ENCODE results near the gene DGKI. TPM values are rescaled to one million over a fixed set of nuclear protein-coding genes. Genes with fewer than 3 reads are reported as not detected.

The DGKI gene
- total RNA-seq, 1 donor from 2014 or later: 3.1 TPM

DNA sequence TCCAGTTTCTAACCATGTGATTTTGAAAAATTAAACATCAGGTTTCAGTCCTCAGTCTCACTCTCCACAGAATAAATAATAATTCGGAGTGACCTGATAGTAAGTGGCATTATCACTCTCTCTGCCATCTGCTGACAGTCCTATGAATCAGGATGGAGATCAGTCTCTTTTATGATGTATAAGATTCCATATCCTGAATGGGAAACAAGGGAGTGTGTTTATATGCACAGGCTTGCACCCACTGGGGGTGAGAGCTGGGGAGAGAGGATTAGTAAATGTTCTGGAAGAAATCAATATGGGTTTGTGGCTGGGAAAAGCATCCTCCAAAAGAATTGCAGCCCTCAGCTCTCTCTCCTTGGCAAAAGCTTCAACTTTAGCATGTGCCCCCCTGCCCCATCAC lies 45.3 kb downstream of the DGKI start:
- TF ChIP-seq, protein P1, sequence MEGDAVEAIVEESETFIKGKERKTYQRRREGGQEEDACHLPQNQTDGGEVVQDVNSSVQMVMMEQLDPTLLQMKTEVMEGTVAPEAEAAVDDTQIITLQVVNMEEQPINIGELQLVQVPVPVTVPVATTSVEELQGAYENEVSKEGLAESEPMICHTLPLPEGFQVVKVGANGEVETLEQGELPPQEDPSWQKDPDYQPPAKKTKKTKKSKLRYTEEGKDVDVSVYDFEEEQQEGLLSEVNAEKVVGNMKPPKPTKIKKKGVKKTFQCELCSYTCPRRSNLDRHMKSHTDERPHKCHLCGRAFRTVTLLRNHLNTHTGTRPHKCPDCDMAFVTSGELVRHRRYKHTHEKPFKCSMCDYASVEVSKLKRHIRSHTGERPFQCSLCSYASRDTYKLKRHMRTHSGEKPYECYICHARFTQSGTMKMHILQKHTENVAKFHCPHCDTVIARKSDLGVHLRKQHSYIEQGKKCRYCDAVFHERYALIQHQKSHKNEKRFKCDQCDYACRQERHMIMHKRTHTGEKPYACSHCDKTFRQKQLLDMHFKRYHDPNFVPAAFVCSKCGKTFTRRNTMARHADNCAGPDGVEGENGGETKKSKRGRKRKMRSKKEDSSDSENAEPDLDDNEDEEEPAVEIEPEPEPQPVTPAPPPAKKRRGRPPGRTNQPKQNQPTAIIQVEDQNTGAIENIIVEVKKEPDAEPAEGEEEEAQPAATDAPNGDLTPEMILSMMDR (IDR thresholded peaks at IDR 0.05): no peak
- H3K27ac Mint-ChIP-seq (ENCODE audit: unreplicated experiment): no peak overlapping the region
- DNase-seq (ENCODE audit: extremely low spot score, unreplicated experiment): no peak
- peaks cover 3% of the 10 kb centered on the region for H3K36me3 Mint-ChIP-seq (ENCODE audit: unreplicated experiment)
- H3K4me3 Mint-ChIP-seq (ENCODE audit: unreplicated experiment): no peak overlapping the region
- H3K9me3 Mint-ChIP-seq (ENCODE audit: unreplicated experiment): peaks cover 4% of the 10 kb centered on the region
- H3K27me3 Mint-ChIP-seq (ENCODE audit: unreplicated experiment): no peaks in the 10 kb centered on the region
- peaks cover 13% of the 10 kb centered on the region for H3K4me1 Mint-ChIP-seq (ENCODE audit: unreplicated experiment)

DNA sequence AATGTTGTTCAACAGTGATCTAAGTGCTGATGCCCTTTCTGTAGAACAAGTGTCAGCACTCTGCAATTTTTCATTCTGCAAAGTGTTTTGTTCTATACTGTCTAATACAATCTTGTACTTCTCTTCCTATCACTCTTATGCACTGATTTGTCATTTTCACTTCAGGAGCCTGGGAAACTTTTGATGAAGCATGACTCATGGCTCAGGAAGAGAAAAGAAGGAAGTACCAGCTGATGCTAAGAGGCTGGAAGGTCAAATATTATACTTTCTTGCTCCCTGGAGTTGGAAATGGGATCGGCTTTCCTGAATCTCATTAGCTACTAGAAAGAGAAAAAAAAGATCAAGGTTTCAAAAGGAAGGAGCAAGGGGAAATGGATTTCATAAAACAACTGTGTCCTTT lies 45.8 kb downstream of the DGKI start:
- peaks cover 4% of the 10 kb centered on the region for H3K36me3 Mint-ChIP-seq (ENCODE audit: unreplicated experiment)
- peaks cover 13% of the 10 kb centered on the region for H3K4me1 Mint-ChIP-seq (ENCODE audit: unreplicated experiment)
- H3K9me3 Mint-ChIP-seq (ENCODE audit: unreplicated experiment): peaks cover 6% of the 10 kb centered on the region
- TF ChIP-seq, protein P1 (IDR thresholded peaks at IDR 0.05): no peak
- DNase-seq (ENCODE audit: extremely low spot score, unreplicated experiment): no peak
- H3K27ac Mint-ChIP-seq (ENCODE audit: unreplicated experiment): no peak overlapping the region
- no peak overlapping the region for H3K4me3 Mint-ChIP-seq (ENCODE audit: unreplicated experiment)
- H3K27me3 Mint-ChIP-seq (ENCODE audit: unreplicated experiment): no peaks in the 10 kb centered on the region

DNA sequence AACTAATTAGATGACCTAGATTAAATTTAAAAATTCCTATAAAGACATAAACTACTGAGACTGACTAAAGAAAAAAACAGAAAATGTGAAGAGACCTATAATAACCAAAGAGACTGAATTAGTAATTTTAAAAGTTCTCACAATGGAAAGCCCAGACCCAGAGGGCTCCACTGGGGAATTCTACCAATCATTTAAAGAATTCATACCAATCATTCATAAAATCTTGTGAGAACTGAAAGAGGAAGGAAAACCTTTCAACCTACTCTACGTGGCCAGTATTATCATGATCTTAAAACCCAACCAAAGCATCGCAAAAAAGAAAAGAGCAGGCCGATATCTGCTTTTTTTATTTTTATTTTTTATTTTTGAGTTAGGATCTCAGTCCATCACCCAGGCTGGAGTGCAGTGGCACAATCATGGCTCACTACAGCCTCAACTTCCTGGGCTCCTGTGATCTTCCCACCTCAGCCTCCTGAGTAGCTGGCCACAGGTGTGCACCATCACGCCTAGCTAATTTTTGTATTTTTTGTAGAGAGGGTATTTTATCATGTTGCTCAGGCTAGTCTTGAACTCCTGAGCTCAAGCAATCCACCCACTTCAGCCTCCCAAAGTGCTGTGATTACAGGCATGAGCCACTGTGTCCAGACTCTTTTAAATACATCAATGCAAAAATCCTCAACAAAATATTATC lies 48.6 kb downstream of the DGKI start:
- Mint-ChIP-seq H3K36me3 (ENCODE audit: unreplicated experiment) (peaks cover 4% of the 10 kb centered on the region), H3K4me3 (ENCODE audit: unreplicated experiment) (no peak overlapping the region), H3K4me1 (ENCODE audit: unreplicated experiment) (peaks cover 13% of the 10 kb centered on the region), H3K9me3 (ENCODE audit: unreplicated experiment) (peaks cover 13% of the 10 kb centered on the region), H3K27me3 (ENCODE audit: unreplicated experiment) (no peaks in the 10 kb centered on the region), H3K27ac (ENCODE audit: unreplicated experiment) (no peak overlapping the region)
- DNase-seq (ENCODE audit: extremely low spot score, unreplicated experiment): no peak
- TF ChIP-seq, protein P1 (IDR thresholded peaks at IDR 0.05): no peak

DNA sequence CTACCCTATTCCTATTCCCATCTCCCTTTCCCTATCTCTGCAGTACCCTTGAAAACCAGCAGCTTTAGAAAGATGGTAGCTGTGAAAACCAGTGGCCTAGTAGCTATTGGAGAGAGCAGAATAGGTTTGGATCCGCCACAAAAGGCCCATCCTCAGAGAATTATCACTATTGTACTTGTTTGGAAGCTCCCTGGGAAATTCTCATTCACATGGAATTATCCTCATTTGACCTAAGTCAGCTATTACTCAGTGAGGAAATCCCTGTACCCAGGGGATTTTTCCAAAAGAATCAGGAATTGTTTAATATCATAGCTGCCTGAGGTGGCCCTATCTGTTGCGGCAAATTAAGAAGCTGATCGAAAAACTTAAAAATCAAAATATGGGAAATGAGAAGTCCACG lies 51.6 kb downstream of the DGKI start:
- peaks cover 4% of the 10 kb centered on the region for H3K36me3 Mint-ChIP-seq (ENCODE audit: unreplicated experiment)
- no peak overlapping the region for H3K4me3 Mint-ChIP-seq (ENCODE audit: unreplicated experiment)
- no peak overlapping the region for H3K27ac Mint-ChIP-seq (ENCODE audit: unreplicated experiment)
- no peak for DNase-seq (ENCODE audit: extremely low spot score, unreplicated experiment)
- H3K9me3 Mint-ChIP-seq (ENCODE audit: unreplicated experiment): peaks cover 13% of the 10 kb centered on the region
- no peaks in the 10 kb centered on the region for H3K27me3 Mint-ChIP-seq (ENCODE audit: unreplicated experiment)
- H3K4me1 Mint-ChIP-seq (ENCODE audit: unreplicated experiment): peaks cover 6% of the 10 kb centered on the region
- TF ChIP-seq, protein P1 (IDR thresholded peaks at IDR 0.05): no peak

DNA sequence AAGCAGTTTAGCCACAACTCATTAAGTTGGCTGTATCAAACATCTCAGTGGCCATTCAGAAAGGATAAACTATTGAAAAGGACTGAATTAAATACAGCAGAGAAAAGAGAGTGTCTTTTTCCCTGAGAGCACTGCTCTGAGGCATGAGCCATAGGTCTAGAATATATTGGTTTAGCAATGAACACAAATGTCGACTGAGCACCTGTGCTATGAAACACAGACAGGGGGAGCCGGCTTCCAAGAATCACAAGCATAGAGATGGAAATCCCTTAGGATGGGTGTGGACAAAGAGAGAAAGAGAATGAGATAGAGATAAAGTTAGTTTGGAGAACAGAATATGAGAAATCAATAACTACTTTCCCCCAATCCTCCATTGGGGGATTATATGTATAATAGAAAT lies 54.8 kb downstream of the DGKI start:
- no peaks in the 10 kb centered on the region for H3K27me3 Mint-ChIP-seq (ENCODE audit: unreplicated experiment)
- no peak overlapping the region for H3K4me3 Mint-ChIP-seq (ENCODE audit: unreplicated experiment)
- H3K9me3 Mint-ChIP-seq (ENCODE audit: unreplicated experiment): peaks cover 18% of the 10 kb centered on the region
- no peak for DNase-seq (ENCODE audit: extremely low spot score, unreplicated experiment)
- TF ChIP-seq, protein P1 (IDR thresholded peaks at IDR 0.05): no peak
- H3K36me3 Mint-ChIP-seq (ENCODE audit: unreplicated experiment): peaks cover 4% of the 10 kb centered on the region
- H3K4me1 Mint-ChIP-seq (ENCODE audit: unreplicated experiment): peaks cover 8% of the 10 kb centered on the region
- no peak overlapping the region for H3K27ac Mint-ChIP-seq (ENCODE audit: unreplicated experiment)

Data from osteocyte (in vitro differentiated cells).